ENCODE measurements around the gene EFNA4.

DNA sequence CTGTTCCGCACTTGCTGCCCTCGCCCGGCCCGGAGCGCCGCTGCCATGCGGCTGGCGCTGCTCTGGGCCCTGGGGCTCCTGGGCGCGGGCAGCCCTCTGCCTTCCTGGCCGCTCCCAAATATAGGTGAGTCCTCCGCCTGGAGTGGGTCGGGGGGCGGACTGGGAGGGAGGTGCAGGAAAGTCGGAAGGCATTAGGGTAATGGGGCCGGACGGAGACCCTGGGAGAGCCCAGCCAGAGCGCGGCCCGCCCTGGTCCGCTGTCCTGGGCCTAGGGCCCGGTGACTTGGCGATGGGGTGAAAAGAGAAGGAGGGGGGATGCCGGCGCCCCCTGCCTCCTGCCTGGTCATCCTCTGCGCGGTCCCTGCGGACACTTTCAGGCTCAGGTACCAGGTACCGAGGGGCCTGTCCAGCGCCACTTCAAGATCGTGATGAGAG, 12.2 kb upstream of the EFNA4 start:
- TF ChIP-seq, protein P1, sequence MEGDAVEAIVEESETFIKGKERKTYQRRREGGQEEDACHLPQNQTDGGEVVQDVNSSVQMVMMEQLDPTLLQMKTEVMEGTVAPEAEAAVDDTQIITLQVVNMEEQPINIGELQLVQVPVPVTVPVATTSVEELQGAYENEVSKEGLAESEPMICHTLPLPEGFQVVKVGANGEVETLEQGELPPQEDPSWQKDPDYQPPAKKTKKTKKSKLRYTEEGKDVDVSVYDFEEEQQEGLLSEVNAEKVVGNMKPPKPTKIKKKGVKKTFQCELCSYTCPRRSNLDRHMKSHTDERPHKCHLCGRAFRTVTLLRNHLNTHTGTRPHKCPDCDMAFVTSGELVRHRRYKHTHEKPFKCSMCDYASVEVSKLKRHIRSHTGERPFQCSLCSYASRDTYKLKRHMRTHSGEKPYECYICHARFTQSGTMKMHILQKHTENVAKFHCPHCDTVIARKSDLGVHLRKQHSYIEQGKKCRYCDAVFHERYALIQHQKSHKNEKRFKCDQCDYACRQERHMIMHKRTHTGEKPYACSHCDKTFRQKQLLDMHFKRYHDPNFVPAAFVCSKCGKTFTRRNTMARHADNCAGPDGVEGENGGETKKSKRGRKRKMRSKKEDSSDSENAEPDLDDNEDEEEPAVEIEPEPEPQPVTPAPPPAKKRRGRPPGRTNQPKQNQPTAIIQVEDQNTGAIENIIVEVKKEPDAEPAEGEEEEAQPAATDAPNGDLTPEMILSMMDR (IDR thresholded peaks at IDR 0.05): no peak
- TF ChIP-seq POLR2A (IDR thresholded peaks at IDR 0.05): peak in 1 of 2 donors; percentile 66

Measured in heart left ventricle (tissue), 13 donors.